PC-9 (cell line): ENCODE data around the gene BCAT1.

Source experiments
- CTCF ChIP-seq: fragments of 200-600 bp; sonication (generic); conservative IDR thresholded peaks from 2 replicates; pipeline ENCODE4 v1.6.1; 2017; ENCODE audit warnings: mixed run types, antibody characterized with exemption, mild to moderate bottlenecking, moderate library complexity
- EZH2 ChIP-seq: fragments of 200-600 bp; sonication (generic); IDR thresholded peaks from 2 replicates; pipeline ENCODE4 v1.8.0; 2017; ENCODE audit warnings: antibody characterized with exemption, low read depth

- TF ChIP-seq CTCF: no peak
- TF ChIP-seq EZH2: no peak
These were observed 47.3 kb upstream of the BCAT1 start for GRCh38 chr12:24996102-24996797.
